Measurements from ENCODE around the gene CAMSAP3. TPM values are rescaled to one million over a fixed set of nuclear protein-coding genes. Genes with fewer than 3 reads are reported as not detected.

Gene CAMSAP3
- total and polyA plus RNA-seq, 2 donors from 2014 or later = 18.5 to 19.3 TPM

- no peak for TF ChIP-seq CTCF (IDR thresholded peaks at IDR 0.05; ENCODE audit: borderline replicate concordance, extremely low read depth, insufficient read depth)
- FAIRE-seq = no peak
- Histone ChIP-seq H3K4me3 (ENCODE audit: low read length in 3 of 3) (peak overlapping the region in 2 of 3 donors; percentile 56 to 59), H3K4me1 (ENCODE audit: control insufficient read depth in 2 of 3, insufficient read depth in 2 of 3, low read depth in 1 of 3, low read length in 3 of 3) (no peaks in the 10 kb centered on the region), H3K9ac (ENCODE audit: low read length in 3 of 3) (peak overlapping the region in 1 of 3 donors; percentile 26), H3K27me3 (ENCODE audit: control insufficient read depth, insufficient read depth, low read length) (no peaks in the 10 kb centered on the region), H3K9me3 (ENCODE audit: control insufficient read depth in 2 of 3, insufficient read depth in 1 of 3, low read length in 3 of 3) (no peaks in the 10 kb centered on the region), H3K27ac (ENCODE audit: low read depth in 2 of 2, low read length in 2 of 2) (peak overlapping the region in 1 of 2 donors; percentile 22), H3K36me3 (ENCODE audit: control insufficient read depth in 2 of 3, insufficient read depth in 3 of 3, low read length in 3 of 3) (no peaks in the 10 kb centered on the region)
- intact Hi-C loops (cut with DNase I) = no loop called here
- DNase-seq = no peak
Measured at GRCh38 chr19:7596211-7596937, 711 bp downstream of the CAMSAP3 start.

- DNase-seq = no peak
- H3K27ac ChIP-seq (ENCODE audit: low read depth in 2 of 2, low read length in 2 of 2) = no peak overlapping the region
- H3K9me3 ChIP-seq (ENCODE audit: control insufficient read depth in 2 of 3, insufficient read depth in 1 of 3, low read length in 3 of 3) = no peaks in the 10 kb centered on the region
- peak overlapping the region in 1 of 3 donors; percentile 59 for H3K4me3 ChIP-seq (ENCODE audit: low read length in 3 of 3)
- FAIRE-seq = no peak
- H3K9ac ChIP-seq (ENCODE audit: low read length in 3 of 3) = no peak overlapping the region
- no peaks in the 10 kb centered on the region for H3K36me3 ChIP-seq (ENCODE audit: control insufficient read depth in 2 of 3, insufficient read depth in 3 of 3, low read length in 3 of 3)
- intact Hi-C loops (cut with DNase I) = no loop called here
- TF ChIP-seq CTCF (IDR thresholded peaks at IDR 0.05; ENCODE audit: borderline replicate concordance, extremely low read depth, insufficient read depth) = no peak
- no peaks in the 10 kb centered on the region for H3K4me1 ChIP-seq (ENCODE audit: control insufficient read depth in 2 of 3, insufficient read depth in 2 of 3, low read depth in 1 of 3, low read length in 3 of 3)
- H3K27me3 ChIP-seq (ENCODE audit: control insufficient read depth, insufficient read depth, low read length) = no peaks in the 10 kb centered on the region
Measured at GRCh38 chr19:7597689-7598088, 2.0 kb downstream of the CAMSAP3 start.

GRCh38 chr19:7598180-7598579 is 2.5 kb downstream of the CAMSAP3 start:
- H3K27ac ChIP-seq (ENCODE audit: low read depth in 2 of 2, low read length in 2 of 2) = no peak overlapping the region
- no peaks in the 10 kb centered on the region for H3K4me1 ChIP-seq (ENCODE audit: control insufficient read depth in 2 of 3, insufficient read depth in 2 of 3, low read depth in 1 of 3, low read length in 3 of 3)
- H3K9me3 ChIP-seq (ENCODE audit: control insufficient read depth in 2 of 3, insufficient read depth in 1 of 3, low read length in 3 of 3) = no peaks in the 10 kb centered on the region
- TF ChIP-seq CTCF (IDR thresholded peaks at IDR 0.05; ENCODE audit: borderline replicate concordance, extremely low read depth, insufficient read depth) = no peak
- DNase-seq (no peak), FAIRE-seq (no peak)
- intact Hi-C loops (cut with DNase I) = no loop called here
- no peaks in the 10 kb centered on the region for H3K36me3 ChIP-seq (ENCODE audit: control insufficient read depth in 2 of 3, insufficient read depth in 3 of 3, low read length in 3 of 3)
- no peak overlapping the region for H3K4me3 ChIP-seq (ENCODE audit: low read length in 3 of 3)
- H3K27me3 ChIP-seq (ENCODE audit: control insufficient read depth, insufficient read depth, low read length) = no peaks in the 10 kb centered on the region
- H3K9ac ChIP-seq (ENCODE audit: low read length in 3 of 3) = no peak overlapping the region
